ENCODE results near the gene EEA1.

EEA1 gene

GRCh38 chr12:92769124-92769901 lies 159.8 kb downstream of the EEA1 start:
- Histone ChIP-seq H3K4me1 (ENCODE audit: control insufficient read depth, insufficient read depth, low read length) (no peaks in the 10 kb centered on the region), H3K36me3 (ENCODE audit: control insufficient read depth in 2 of 2, insufficient read depth in 1 of 2, low read length in 2 of 2) (no peaks in the 10 kb centered on the region), H3K27ac (ENCODE audit: extremely low read depth, low read depth, low read length) (no peak overlapping the region), H3K4me3 (ENCODE audit: low read depth, low read length) (no peak overlapping the region), H3K9me3 (ENCODE audit: control insufficient read depth, insufficient read depth, low read depth, low read length) (no peaks in the 10 kb centered on the region)
- CTCF ChIA-PET = interaction anchor here (0.7 to 1.1 kb wide), 3 partner anchors 12 to 165 kb away, joined by 3 to 4 read pairs (median 3); no protein-coding TSS in a partner anchor
- no peak for TF ChIP-seq ZNF174 (tag by site-specific recombination; IDR thresholded peaks at IDR 0.05)
- TF ChIP-seq ZNF133 (tag by site-specific recombination; IDR thresholded peaks at IDR 0.05) = no peak
- no peak for TF ChIP-seq ZNF558 (tag by site-specific recombination; IDR thresholded peaks at IDR 0.05)
- no peak for TF ChIP-seq ZNF23 (tag by site-specific recombination; IDR thresholded peaks at IDR 0.05; ENCODE audit: borderline replicate concordance)
- no peak for TF ChIP-seq ZNF544 (tag by site-specific recombination; IDR thresholded peaks at IDR 0.05)
- no peak for TF ChIP-seq REPIN1 (tag by site-specific recombination; IDR thresholded peaks at IDR 0.05; ENCODE audit: low read depth)
- TF ChIP-seq SCRT1 (tag by site-specific recombination; IDR thresholded peaks at IDR 0.05; ENCODE audit: borderline replicate concordance) = no peak
- TF ChIP-seq ZNF791 (tag by site-specific recombination; IDR thresholded peaks at IDR 0.05) = no peak
- TF ChIP-seq ZNF560 (tag by site-specific recombination; IDR thresholded peaks at IDR 0.05; ENCODE audit: borderline replicate concordance) = no peak
- no peak for TF ChIP-seq ZNF341 (tag by site-specific recombination; IDR thresholded peaks at IDR 0.05; ENCODE audit: low read depth)
- no peak for TF ChIP-seq ZBTB26 (tag by site-specific recombination; optimal IDR thresholded peaks at IDR 0.05)
- TF ChIP-seq EGR2 (tag by site-specific recombination; IDR thresholded peaks at IDR 0.05; ENCODE audit: low read depth) = no peak
- no peak for TF ChIP-seq ZSCAN5A (tag by site-specific recombination; IDR thresholded peaks at IDR 0.05)
- no peak for TF ChIP-seq ZSCAN18 (tag by site-specific recombination; IDR thresholded peaks at IDR 0.05)
- no peak for TF ChIP-seq IKZF3 (tag by site-specific recombination; IDR thresholded peaks at IDR 0.05)
- TF ChIP-seq PATZ1 (tag by site-specific recombination; IDR thresholded peaks at IDR 0.05) = no peak
- TF ChIP-seq ZNF280D (tag by site-specific recombination; IDR thresholded peaks at IDR 0.05) = no peak
- POLR2A ChIA-PET = no interaction called here

Data from HEK293 (cell line).